Measurements from ENCODE around the gene TMED1. TPM values are rescaled to one million over a fixed set of nuclear protein-coding genes. Genes with fewer than 3 reads are reported as not detected.
"Not testable (repeated sequence)": the region's sequence is repeated elsewhere in the genome, so short reads cannot be mapped to it uniquely, and the experiment has no call there.

Gene TMED1
- total and polyA plus RNA-seq, 2 of the 13 experiments (the other 11 are each of a cell fraction or from before 2014, with no cell fraction given) = 48.3 to 51.8 TPM

GRCh38 chr19:10856899-10857298 lies 20.9 kb upstream of the TMED1 start:
- in situ Hi-C loops (cut with HindIII; ENCODE audit: extremely low pct_ligation_motif_present, low pct_unique_long_range_greater_than_20kb); H3K36me3 ChIP-seq (replicated peaks in 1 of 2; ENCODE audit: control insufficient read depth in 1 of 2, insufficient read depth in 2 of 2, low read length in 2 of 2); POLR2A ChIA-PET; H3K9me3 ChIP-seq (ENCODE audit: low read length); intact Hi-C loops (cut with micrococcal nuclease; ENCODE audit: unreplicated experiment); H2AFZ ChIP-seq (ENCODE audit: low read length); H3K27me3 ChIP-seq (ENCODE audit: control insufficient read depth in 1 of 2, insufficient read depth in 2 of 2, low read length in 2 of 2); H3K4me2 ChIP-seq (ENCODE audit: low read depth, low read length); DNase-seq (ENCODE audit: low spot score); H3K79me2 ChIP-seq (ENCODE audit: insufficient read depth, low read length); H3K4me3 ChIP-seq (replicated peaks in 1 of 3; ENCODE audit: insufficient read depth in 1 of 3, low read depth in 2 of 3, low read length in 3 of 3); H3K27ac ChIP-seq (ENCODE audit: extremely low read length, insufficient read depth, low read length); ATAC-seq; H3K9ac ChIP-seq (ENCODE audit: insufficient read depth, low read depth, low read length); H4K20me1 ChIP-seq (ENCODE audit: insufficient read depth, low read length); CTCF ChIA-PET (ENCODE audit: low intra/inter-chr PET ratio, low total read pairs); BruUV-seq (replicated peaks); FAIRE-seq: not testable (repeated sequence)
- TF ChIP-seq ZNF121 (CRISPR knock-in tag; IDR thresholded peaks at IDR 0.05) = 0 out of 2 replicates have a peak, but pooled peaks have one; percentile 30
- peaks cover 35% of the 10 kb centered on the region for H3K4me1 ChIP-seq (ENCODE audit: insufficient read depth, low read length)
- 45% methylated on average over 1 of the region's 1 CpG for WGBS (ENCODE audit: low lambda C conversion rate)

GRCh38 chr19:10855879-10856522 lies 20.0 kb upstream of the TMED1 start:
- BruUV-seq (replicated peaks) = no TSS peak
- no peak for FAIRE-seq
- in situ Hi-C loops (cut with HindIII; ENCODE audit: extremely low pct_ligation_motif_present, low pct_unique_long_range_greater_than_20kb) = no loop called here

More at GRCh38 chr19:10855879-10856522, 20.0 kb upstream of the TMED1 start:
- Histone ChIP-seq H3K27me3 (ENCODE audit: control insufficient read depth in 1 of 2, insufficient read depth in 2 of 2, low read length in 2 of 2) (no peaks in the 10 kb centered on the region), H3K27ac (ENCODE audit: extremely low read length, insufficient read depth, low read length) (no peak overlapping the region), H3K4me3 (replicated peaks in 1 of 3; ENCODE audit: insufficient read depth in 1 of 3, low read depth in 2 of 3, low read length in 3 of 3) (no peak overlapping the region), H3K4me1 (ENCODE audit: insufficient read depth, low read length) (peaks cover 36% of the 10 kb centered on the region), H3K9ac (ENCODE audit: insufficient read depth, low read depth, low read length) (no peak overlapping the region), H3K9me3 (ENCODE audit: low read length) (no peaks in the 10 kb centered on the region), H2AFZ (ENCODE audit: low read length) (no peak overlapping the region), H3K79me2 (ENCODE audit: insufficient read depth, low read length) (no peaks in the 10 kb centered on the region), H4K20me1 (ENCODE audit: insufficient read depth, low read length) (no peaks in the 10 kb centered on the region), H3K4me2 (ENCODE audit: low read depth, low read length) (no peak overlapping the region), H3K36me3 (replicated peaks in 1 of 2; ENCODE audit: control insufficient read depth in 1 of 2, insufficient read depth in 2 of 2, low read length in 2 of 2) (no peaks in the 10 kb centered on the region)
- TF ChIP-seq CTCF (CRISPR knock-in tag; IDR thresholded peaks at IDR 0.05) = peak; percentile 33
- no peak for TF ChIP-seq STAT5B (CRISPR knock-in tag; IDR thresholded peaks at IDR 0.05)
- TF ChIP-seq NFYB (CRISPR knock-in tag; IDR thresholded peaks at IDR 0.05) = peak; percentile 55
- peak; percentile 51 for TF ChIP-seq NFYC (CRISPR knock-in tag; IDR thresholded peaks at IDR 0.05)
- TF ChIP-seq NR2C2 (CRISPR knock-in tag; IDR thresholded peaks at IDR 0.05; ENCODE audit: borderline replicate concordance) = no peak
- TF ChIP-seq HIC2 (CRISPR knock-in tag; IDR thresholded peaks at IDR 0.05; ENCODE audit: low read depth) = peak; percentile 52; the same call in 1 of the 2 replicates
- TF ChIP-seq HNRNPL (IDR thresholded peaks at IDR 0.05; ENCODE audit: low read depth, low read length) = peak; percentile 79
- intact Hi-C loops (cut with micrococcal nuclease; ENCODE audit: unreplicated experiment) = no loop called here
- DNase-seq (ENCODE audit: low spot score) (no peak), ATAC-seq (peak; percentile 41)
- ChIA-PET POLR2A (no interaction called here), CTCF (ENCODE audit: low intra/inter-chr PET ratio, low total read pairs) (no interaction called here)
- 51% methylated on average over 5 of the region's 5 CpGs for whole genome bisulfite sequencing (ENCODE audit: low lambda C conversion rate)
